NK-92 (cell line): Measurements from ENCODE around the gene GSDME.

Experiments used
- DNase-seq: peaks from one replicate; lab custom pipeline; 2025; ENCODE audit not compliant: unreplicated experiment; lab: John Stamatoyannopoulos, UW

The GSDME gene

DNA sequence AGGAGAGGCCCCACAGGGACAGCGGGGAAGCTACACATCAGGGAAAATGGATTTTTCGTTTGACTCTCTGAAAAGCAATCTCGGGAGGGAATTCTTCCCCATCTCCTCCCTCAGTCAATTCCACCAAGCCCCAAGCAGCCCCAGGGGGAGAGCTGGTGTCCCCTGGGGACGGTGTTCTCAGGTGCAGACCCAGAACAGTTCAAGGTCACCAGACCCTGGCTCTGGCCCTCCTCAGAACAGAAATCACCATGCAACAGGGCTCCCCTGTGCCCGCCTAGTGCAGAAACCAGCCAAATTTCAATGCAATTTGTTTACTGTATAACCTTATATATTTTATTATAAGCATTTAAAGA, 34.1 kb downstream of the GSDME start:
- DNase-seq = no peak

DNA sequence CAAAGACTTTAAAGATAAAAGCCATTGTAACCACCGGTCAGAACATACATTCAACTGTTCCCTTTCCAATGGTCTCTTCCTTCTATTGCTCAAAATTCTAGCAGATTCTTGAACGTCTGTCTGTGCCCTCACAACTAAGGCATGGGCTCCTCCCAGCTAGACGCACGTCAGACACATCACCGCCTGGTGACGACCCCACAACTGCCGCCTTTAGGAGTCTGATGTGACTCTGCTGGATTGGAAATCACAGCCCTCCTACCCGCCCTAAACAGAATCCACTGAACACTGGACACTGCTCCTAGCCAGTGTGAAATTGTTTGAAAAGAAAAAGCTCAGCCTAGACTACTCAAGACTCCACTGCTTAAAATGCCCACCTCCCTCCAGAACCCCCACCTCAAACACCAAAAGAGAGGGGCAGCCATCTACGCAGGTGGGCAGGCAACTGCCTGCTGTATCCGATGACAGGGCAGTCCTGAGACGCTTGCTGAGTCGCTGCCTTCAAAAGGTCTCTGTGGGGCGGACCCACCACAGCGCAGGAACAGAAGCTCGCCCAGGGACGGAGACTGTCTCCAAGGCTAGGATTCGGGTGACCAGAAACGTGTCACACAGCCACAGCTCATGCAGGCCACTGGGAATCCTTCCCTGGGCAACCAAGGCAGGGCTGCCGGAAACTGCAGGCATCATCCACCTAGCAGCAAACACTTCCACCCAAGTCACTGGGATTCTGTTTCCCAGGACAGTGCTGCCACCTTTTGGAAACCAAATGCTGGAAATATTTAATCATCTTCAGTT, 34.7 kb downstream of the GSDME start:
- no peak for DNase-seq

DNA sequence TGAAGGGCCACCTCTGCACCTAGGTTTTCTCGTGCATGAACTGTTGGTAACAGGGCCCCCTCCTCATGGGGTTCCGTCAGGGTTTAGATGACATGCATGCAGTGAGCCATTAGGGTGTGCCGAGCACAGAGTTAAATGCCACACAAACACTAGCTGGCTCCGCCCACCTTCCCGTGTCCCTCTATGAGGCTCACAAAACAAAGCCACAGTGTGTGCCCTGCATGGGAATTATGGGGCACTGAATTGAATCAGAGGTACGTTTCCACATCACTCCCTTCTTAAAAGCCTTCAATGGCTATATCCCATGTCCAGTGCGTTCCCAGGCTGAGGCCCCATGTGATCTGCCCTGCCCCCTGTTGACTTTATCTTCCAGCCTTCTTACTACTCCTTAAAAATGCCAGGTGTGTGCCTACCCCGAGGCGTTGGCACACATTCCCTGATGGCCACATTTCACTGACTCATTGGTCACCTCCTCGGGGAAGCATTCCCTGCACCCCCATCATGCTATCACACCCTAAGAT, 35.7 kb downstream of the GSDME start:
- no peak for DNase-seq

DNA sequence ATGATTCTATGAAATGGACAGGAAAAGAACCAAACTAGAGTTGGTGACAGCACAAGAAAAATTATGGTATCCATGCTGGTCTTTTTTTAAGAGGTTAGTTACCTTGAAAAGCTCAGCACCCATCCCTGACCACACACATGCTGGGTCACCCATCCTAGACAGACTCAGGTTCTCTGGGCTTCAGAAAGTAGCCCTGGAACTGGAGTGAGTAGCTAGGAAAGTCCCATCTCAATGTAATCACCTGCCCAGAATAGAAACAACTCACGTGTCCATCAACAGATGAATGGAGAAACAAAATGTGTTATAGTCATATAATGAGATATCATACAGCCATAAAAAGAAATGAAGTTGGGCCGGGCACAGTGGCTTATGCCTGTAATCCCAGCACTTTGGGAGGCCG, 37.0 kb downstream of the GSDME start:
- DNase-seq = no peak

DNA sequence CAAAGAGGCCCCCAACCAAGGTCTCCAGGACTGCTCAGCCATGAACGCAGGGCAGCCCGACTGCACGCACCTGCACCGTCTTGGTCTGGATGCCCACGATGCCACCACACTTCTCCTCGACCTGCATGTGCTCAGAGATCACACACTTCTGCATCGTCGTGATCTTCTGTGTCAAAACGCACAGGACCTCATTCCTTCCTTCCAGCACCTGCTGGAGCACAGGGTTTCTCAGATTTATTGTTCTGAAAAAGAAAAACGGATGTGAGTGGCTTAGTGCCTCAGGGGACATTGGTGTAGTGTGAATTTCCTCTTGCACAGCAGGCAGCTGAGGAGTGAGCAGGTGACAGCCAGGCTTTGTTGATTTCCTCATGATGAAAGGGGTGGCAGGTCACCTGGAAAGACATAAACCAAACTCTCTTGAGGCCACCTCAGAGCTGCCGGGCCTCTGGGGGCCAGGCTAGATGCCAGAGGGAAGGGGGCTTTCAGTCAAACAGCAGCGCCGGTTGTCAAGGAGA, 38.2 kb downstream of the GSDME start:
- DNase-seq = no peak

DNA sequence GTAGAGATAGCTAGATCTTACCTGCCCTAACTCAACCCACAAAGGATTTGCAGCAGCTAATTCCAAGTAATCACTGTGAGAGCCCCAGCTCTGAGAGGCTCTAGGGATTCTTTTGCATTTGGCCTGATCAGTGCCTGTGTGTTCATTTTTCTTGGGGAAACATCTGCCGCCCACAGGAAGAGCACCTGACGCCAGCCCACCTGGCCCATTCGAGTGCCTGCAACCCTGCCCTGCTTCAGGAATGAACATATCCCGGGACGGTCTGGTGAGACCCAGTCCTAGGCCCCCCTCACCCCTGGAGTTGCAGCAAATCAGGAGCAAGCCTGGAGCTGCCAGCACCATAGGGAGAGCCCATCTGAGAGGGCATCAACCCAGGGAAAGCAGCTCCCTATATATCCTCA, 38.8 kb downstream of the GSDME start:
- no peak for DNase-seq

DNA sequence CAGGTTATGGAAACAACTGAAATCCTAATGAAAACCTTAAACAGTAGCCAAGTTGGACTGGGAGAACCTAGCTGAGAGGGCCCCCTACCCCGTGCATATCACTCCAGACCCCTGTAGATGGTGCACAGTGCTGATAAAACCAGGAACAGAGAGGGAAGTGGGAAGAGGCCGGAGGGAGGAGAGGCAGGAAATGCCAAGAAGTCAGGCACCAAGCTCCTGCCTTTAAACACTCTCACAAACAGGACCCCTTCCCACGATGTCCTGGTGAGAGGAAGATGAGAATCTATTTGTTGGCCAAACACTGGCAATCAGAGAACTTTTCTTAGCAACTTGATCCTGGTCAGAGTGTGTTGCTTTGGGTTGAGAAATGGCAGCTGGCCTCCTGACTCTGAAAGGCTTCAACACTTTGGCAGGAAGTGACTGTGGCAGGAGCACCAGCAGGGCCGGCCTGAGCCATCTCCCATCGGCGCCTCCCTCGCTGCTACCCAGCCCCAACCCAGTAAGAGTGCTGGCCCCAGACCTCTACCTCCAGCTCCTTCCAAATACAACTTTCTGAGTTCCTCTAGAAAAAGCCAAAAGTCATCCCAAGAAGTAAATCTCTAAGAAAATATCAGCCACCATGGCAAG, 39.5 kb downstream of the GSDME start:
- no peak for DNase-seq

DNA sequence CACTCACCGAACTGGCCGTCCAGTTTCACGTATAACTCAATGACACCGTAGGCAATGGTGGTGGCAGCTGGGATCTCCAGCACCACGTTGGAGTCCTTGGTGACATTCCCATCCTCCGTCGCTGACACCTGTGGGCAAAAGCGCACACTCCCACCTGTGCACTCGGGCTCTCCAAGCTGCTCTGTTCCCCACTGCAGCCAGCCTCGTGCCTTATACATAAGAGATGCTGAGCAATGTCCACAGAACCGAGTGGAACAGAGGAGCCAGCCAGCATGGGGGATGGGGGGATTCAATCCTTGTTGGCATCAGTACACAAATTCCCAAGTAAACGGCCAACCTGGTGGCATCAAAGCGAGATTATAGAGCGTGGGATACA, 40.0 kb downstream of the GSDME start:
- DNase-seq = no peak

DNA sequence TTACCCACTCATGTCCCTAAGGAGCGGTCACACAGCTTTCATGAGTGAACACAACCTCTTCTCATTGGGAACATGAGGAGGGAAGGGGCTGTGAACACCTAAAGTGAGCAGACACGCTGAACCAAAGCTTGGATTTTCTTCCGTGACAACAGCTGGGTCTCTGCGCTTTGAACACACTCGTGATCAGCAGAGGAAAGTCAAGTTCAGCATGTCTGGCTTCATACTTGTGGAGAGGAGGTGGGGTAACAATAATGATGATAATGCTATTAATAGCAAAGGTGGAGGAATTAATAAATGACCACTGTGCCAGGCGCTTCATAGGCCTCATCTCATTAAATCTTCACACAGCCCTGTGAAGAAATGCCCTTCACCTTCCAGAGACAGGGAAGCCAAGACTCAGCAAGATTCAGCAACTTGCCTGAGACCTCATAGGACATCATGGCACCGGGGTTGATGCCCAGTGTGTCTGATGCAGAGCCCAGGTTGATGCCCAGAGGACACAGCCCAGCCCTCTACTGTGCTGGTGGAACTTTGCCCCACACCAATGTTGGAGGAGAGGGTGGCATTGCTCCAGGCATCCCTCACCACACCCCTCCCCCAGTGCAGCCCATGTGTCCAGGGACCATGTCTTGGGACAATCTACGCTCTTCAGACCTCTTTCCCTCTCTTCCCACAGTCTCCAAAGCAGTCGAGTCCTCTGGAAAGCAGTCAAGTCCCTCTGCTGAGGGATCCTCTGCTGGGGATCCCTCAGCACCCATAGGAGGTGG, 40.6 kb downstream of the GSDME start:
- no peak for DNase-seq

DNA sequence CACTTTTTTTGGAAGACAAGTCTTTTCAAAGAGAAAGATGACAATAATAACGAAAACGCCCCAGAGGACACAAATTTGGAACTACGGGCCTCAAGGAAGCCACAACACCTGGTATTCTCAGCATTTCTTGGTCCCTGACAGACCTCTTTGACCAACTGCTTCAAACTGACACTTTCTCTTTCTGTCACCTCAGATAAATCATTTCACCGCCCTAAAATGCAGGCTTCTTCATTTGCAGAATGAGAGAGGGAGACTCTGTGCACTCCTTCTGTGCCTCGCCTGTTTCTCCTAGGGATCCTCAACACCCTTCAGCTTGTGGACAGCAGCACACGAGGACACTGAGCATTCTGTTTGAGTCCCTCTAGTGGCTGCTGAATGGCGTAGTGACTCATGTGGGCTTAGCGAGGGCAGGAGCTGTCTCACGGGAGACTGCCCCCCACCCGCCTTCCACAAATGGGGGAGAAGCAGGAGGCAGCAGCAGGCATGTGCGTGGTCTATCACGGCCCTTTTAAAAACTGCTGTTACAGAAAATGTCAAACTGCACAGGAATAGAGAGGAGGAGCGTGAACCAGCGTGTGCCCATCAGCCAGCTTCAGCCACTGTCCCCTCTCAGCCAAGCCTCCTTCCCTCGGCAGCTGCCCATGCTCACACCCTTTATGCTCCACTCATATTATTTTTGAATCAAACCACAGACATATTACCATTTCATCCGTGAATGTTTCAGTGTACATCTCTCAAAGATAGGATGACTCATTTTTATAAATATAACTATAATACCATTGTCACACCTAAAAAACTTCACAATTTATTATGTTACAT, 41.4 kb downstream of the GSDME start:
- no peak for DNase-seq

DNA sequence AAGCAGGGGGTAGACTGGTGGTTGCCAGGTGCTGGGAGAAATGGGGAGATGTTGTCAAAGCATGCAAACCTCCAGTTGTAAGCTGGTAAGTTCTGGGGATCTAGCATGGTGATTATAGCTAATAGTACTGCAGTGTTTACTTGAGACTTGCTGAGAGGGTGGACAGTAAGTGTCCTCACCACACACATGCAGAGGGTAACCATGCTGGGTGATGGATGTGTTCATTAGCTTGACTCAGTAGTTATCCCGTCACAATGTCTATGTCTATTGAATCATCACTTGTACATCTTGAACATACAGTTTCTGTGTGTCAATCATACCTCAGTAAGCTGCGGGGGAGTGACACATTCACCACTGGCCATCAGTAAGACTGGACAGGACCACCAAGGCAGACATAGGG, 42.1 kb downstream of the GSDME start:
- DNase-seq = no peak

DNA sequence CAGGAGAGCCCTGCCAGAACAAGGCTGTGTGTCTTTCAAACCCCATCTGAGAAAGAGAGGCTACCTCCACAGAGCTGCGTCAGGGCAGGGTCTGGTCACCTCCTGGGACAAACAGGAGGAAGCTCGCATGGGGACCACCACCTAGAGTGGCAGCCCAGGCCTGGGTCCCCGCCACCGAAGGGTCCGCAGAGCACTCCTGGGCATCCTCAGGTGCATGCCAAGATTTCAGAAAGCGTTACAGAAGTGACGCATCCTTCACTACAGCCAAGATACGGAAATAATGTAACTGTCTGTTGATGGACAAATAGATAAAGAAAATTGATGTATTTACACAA, 42.6 kb downstream of the GSDME start:
- no peak for DNase-seq

DNA sequence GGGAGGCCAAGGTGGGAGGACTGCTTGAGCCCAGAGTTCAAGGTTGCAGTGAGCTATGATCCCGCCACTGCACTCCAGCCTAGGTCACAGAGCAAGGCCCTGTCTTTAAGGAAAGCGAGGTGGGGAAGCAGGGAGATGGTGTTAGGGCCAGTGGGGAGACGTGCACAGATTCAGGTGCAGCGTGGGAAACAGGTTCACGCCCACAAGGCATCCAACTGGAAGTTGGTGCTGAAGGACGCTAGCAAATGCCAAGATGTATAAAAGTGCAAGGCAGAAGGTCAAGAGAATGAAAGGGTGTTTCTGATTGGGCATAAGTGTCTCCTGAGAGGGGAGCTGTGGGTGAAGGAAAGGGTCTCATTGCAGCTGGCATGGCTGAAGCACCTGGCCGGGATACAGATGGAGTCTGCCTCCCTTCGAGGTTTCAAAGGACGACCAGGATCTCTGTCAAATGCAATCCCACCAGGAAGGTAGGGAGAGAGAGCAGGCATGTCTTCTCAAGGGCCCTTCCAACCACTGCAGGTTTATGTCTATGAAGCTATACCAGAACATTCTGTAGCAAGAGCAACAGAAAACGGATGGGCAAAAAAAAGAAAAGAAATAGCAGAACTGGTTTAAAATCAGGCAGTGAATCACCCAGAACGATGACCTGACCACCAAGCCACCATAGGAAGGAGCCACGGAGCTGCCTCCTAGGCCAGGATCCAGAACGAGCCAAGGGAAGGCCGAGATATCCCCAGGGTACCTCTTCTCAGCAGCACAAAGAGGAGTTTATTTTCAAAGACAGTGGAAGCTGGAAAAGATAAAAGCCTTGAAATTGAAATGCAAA, 43.2 kb downstream of the GSDME start:
- no peak for DNase-seq

DNA sequence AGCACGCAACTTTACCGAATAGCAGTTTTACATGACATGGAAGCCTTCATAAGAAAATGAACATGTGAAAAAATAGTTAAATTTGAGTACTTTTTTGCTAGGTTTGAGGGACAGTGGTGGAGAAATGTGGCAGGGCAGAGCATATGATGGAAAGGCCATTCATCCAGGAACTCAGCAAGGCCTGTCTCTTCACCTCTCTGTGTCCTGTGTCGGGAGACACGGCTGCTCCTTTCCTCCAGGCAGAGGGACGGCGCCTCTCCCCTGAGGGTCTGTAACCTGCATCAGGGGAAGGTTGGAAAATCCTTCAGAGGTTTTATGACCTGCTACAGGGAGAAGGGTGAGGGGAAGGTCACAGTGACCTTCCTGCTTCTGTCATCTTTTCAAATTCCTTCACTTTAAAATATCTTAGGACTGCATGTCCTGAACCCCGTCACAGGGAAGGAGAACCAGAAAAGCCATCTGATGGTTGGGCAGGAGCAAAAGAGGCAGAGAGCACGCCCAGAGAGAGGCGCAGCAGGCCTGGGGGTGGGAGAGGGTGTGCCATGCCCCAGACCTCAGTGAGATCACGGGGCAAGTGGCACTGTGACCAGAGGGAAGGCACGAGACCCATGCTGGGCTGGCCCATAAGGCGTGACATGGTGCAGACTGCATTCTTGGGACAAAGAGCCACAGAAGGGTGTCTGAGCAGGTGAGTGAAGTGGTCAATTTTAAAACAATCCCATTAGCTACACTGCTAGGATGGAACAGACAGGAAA, 44.0 kb downstream of the GSDME start:
- no peak for DNase-seq

DNA sequence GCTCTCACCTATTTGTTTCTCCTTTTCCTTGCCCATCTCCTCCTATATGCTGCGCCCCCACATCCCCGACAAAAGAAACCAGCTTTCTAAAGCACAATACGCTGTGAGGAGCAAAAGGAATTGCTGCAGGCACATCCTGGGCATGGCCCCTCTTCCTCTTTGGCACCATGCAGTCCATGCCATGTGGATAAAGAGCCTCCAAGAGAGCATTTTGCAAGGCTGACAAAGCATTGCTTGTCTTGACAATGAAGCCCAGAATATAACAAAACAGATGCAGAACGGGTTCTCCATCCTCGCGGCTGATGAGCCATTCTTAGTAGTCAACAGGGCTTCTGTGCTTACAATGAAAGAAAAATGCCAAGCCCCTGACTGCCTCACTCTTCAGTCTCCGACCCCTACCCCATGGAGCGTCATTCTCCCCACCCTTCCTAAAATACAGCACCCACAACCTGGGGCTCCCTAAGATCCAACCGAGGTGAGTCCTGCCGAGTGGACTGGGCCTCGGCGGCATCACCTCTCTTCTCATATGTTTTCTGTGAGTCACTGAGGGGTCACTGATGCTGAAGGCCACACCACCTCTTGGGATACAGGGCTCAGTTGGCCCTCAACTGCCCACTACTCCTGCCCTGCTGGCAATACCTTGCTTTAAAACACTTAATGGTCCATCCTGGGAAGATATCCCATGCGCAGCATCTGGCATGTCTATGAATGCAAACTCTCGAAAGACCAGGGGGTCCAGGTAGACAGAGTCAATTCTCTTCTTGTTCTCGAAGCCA, 47.5 kb downstream of the GSDME start:
- DNase-seq = no peak

DNA sequence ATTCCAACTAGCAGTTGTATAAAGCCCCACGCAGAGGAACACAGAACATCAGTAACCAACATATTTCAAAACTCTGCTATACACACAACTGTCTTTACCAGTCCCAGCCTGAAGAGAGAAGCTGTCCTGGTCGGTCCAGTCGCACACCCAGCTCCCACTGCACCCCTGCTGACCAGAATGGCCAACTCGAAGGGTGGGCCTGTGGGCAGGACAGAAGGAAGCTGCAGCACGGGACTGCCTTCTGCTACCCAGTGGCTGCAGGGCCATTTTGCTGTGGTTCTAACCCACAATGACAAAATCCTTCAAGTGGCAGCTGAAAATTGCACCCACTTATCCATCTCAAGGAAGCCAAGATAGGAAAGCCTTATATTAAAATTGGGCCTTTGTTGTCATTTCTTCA, 48.2 kb downstream of the GSDME start:
- DNase-seq = no peak

DNA sequence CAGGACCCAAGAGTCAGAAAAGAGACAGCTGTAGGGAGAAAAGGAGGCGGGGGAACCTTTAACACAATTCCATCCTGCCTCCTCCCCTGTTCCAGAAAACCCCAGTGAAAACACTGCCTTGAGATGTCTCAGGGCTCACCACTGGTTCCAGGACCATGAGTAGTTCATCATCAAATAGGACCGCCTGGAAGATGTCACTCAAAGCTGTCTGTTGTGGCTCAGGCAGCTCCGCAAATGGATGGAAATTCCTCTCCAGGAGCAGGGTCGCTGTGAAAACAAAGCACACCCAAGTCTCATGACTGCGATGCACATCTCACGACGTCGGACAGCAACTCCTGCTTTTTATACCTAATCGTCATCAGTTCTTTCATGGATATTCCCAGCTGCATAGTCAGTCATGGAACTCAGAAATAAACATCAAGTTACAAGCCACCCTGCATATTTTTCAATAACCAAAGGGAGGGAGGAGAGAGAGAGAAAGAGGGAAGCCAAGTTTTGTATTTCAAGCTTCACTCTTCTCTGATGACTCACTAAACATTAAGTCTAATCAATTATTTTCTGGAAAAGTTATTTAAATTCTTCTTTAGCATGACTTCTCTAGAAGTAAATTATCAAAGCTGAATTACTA, 49.2 kb downstream of the GSDME start:
- DNase-seq = no peak
